Right lobe of liver (tissue), 4 donors: ENCODE measurements around the gene SLC39A13.

ENCODE experiments used
- POLR2A ChIP-seq: fragments of 450-650 bp; IDR thresholded peaks from one replicate; pipeline ENCODE4 v1.6.1; 2017; ENCODE audit warnings: antibody characterized with exemption, mild to moderate bottlenecking
- TF ChIP-seq, protein P1 (sequence below), 4 donors: fragments of 200-600 bp in 3 of 4; fragments of 450-650 bp in 1 of 4; IDR thresholded peaks; one replicate each; pipeline versions ENCODE4 v1.5.1 to v1.8.0; 2016 to 2022; ENCODE audit warnings: antibody characterized with exemption in 4 of 4, mild to moderate bottlenecking in 2 of 4
- donor health status: DM: no; HTN: no; CAD: no.
- donor health status: DM: no; HTN: no; CAD: no.
- donor health status: DM: no; HTN: yes; CAD: no.

DNA sequence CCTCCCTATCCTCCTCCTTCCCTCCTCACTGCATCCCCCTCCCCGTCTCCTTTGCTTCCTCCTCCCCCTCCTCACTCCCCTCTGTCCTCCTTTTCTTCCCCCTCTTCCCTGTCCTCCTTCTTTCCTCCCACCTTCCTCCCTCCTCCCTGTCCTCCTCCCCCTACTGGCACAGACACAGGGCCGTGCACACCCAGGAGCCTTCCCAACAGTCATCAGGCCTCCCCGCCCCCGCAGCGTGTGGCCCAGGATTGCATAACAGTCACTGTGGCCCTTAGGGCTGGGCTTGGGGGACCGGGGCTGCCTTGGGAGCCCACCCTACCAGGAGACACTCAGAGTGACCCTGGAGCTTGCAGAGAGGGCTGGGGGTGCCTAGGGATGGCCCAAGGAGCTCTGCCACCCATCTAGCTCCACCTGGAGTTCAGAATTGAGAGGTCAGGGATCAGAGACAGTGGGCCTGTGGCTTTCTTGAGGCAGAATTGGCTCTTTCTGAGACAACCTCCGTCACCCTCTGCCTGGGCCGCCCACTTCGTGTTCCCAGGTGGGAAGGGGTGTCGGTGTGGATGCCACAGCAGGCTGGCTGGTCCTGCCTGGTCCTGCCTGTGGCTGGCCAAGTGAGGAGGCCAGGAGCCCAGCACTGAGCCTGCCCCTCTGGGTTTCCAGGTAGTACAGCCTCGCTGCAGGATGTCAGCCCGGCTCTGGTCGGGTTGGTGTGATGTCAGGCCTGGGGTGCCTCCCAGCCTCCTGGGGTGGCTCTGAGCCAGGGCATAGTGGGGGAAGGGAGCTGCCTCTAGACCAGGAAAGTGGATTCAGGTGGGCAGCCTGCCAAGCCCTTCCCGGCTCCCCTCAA lies 31.6 kb upstream of the SLC39A13 start:
- TF ChIP-seq POLR2A: no peak
- TF ChIP-seq, protein P1, sequence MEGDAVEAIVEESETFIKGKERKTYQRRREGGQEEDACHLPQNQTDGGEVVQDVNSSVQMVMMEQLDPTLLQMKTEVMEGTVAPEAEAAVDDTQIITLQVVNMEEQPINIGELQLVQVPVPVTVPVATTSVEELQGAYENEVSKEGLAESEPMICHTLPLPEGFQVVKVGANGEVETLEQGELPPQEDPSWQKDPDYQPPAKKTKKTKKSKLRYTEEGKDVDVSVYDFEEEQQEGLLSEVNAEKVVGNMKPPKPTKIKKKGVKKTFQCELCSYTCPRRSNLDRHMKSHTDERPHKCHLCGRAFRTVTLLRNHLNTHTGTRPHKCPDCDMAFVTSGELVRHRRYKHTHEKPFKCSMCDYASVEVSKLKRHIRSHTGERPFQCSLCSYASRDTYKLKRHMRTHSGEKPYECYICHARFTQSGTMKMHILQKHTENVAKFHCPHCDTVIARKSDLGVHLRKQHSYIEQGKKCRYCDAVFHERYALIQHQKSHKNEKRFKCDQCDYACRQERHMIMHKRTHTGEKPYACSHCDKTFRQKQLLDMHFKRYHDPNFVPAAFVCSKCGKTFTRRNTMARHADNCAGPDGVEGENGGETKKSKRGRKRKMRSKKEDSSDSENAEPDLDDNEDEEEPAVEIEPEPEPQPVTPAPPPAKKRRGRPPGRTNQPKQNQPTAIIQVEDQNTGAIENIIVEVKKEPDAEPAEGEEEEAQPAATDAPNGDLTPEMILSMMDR (IDR thresholded peaks at IDR 0.05): no peak
